Stomach (tissue), 9 donors: ENCODE measurements around the gene ETS2. TPM values are rescaled to one million over a fixed set of nuclear protein-coding genes. Genes with fewer than 3 reads are reported as not detected.

Source experiments
- DNase-seq, 2 donors: peaks; one replicate each; pipeline versions ENCODE4 v3.0.0 to v3.0.0-alpha.2; 2013 to 2019
- H3K27ac ChIP-seq, 5 donors: fragments of 200-600 bp in 4 of 5; sonication (generic) in 4 of 5; one replicate each; pipeline ENCODE4 v1.5.1; 2013 to 2019; ENCODE audit warnings: mild to moderate bottlenecking in 1 of 5, moderate library complexity in 1 of 5
- H3K27me3 ChIP-seq, 3 donors: fragments of 200-600 bp; sonication (generic); one replicate each; pipeline ENCODE4 v1.5.1; 2017 to 2019; ENCODE audit warnings: mixed run types in 1 of 3
- H3K36me3 ChIP-seq, 4 donors: fragments of 200-600 bp; sonication (generic); 1 replicate in 3 of 4; 2 replicates in 1 of 4; pipeline ENCODE4 v1.5.1; 2016 to 2019
- H3K4me1 ChIP-seq, 4 donors: fragments of 200-600 bp; sonication (generic); one replicate each; pipeline ENCODE4 v1.5.1; 2016 to 2019
- H3K4me3 ChIP-seq, 4 donors: fragments of 200-600 bp; sonication (generic) in 3 of 4; one replicate each; pipeline ENCODE4 v1.5.1; 2016 to 2019; ENCODE audit warnings: mild to moderate bottlenecking in 1 of 4
- H3K9me3 ChIP-seq, 4 donors: fragments of 200-600 bp; sonication (generic); one replicate each; pipeline ENCODE4 v1.5.1; 2016 to 2019
- EP300 ChIP-seq: sonication (generic); formaldehyde crosslinking; IDR thresholded peaks from one replicate; pipeline ENCODE4 v1.6.1; 2017; ENCODE audit warnings: antibody characterized with exemption
- POLR2A ChIP-seq, 4 donors: fragments of 450-650 bp; IDR thresholded peaks; one replicate each; pipeline ENCODE4 v1.6.1; 2016; ENCODE audit warnings: antibody characterized with exemption in 4 of 4, control low read depth in 2 of 4, mild to moderate bottlenecking in 1 of 4, moderate library complexity in 1 of 4
- POLR2AphosphoS5 ChIP-seq, 3 donors: sonication (generic); formaldehyde crosslinking; IDR thresholded peaks; one replicate each; pipeline ENCODE4 v1.6.1; 2016; ENCODE audit warnings: antibody characterized with exemption in 3 of 3
- WGBS, 5 donors: extraction: QIAGEN DNeasy Blood & Tissue Kit in 3 of 5; methylation state at CpG; one replicate each; pipeline versions ENCODE4 v1.1.5 to v1.1.7; 2013 to 2018; 5-methylcytosine and 5-hydroxymethylcytosine counted together
- intact Hi-C: fragments of 100-400 bp; cut with DNase I; formaldehyde crosslinking; loops from one replicate; pipeline ENCODE4 v1.15.1; 2023; ENCODE audit warnings: low total_unique reads
- polyA plus RNA-seq, 3 donors: library from polyadenylated mRNA; stranded (reverse); fragments of 200-250 nt; gene quantifications; one replicate each; pipeline ENCODE4 v1.2.3, GENCODE V29; 2013
- total RNA-seq, 5 donors: library from RNA; depleted of rRNA; stranded (reverse); fragments of >200 nt; gene quantifications; one replicate each; pipeline versions ENCODE4 v1.1.0 to v1.2.3, GENCODE V29; 2014 to 2016
- TF ChIP-seq, protein P1 (sequence below), 7 experiments: fragments of 450-650 bp in 4 of 7; fragments of 200-600 bp in 3 of 7; sonication (generic) in 3 of 7; IDR thresholded peaks; one replicate each; pipeline ENCODE4 v1.5.1; 2016 to 2019; ENCODE audit warnings: antibody characterized with exemption in 7 of 7, control low read depth in 2 of 7, mild to moderate bottlenecking in 1 of 7
- donor health status: healthy with polysubstance abuse.
- donor health status: Bipolar disorder and iron deficiency.
- donor health status: healthy.

Gene ETS2
- total and polyA plus RNA-seq, 8 donors: 33.8 to 80.0 (median 50.6) TPM

DNA sequence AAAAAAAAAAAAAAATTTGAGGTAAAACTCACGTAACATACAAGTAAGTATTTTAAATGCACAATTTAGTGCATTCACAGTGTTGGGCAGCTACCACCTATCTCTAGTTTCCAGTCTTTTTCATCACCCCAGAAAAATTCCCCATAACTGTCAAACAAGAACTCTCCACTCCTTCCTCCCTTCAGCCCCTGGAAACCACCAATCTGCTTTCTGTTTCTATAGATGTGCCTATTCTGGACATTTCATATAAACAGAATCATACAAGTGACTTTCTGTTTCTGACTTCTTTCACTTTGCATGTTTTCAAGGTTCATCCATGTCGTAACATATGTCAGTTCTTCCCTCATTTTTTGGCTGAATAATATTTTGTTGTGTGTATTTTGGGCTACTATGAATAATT lies 24.9 kb upstream of the ETS2 start:
- 82 to 87% (median 83%) methylated on average over 2 of the region's 2 CpGs for WGBS, 5 donors
- H3K36me3 ChIP-seq: no peaks in the 10 kb centered on the region
- intact Hi-C loops: no loop called here
- no peak overlapping the region for H3K27ac ChIP-seq
- H3K4me1 ChIP-seq: no peaks in the 10 kb centered on the region
- H3K27me3 ChIP-seq: no peaks in the 10 kb centered on the region
- peaks cover 0 to 30% (median 17%) of the 10 kb centered on the region in 4 donors for H3K9me3 ChIP-seq
- H3K4me3 ChIP-seq: no peak overlapping the region
- no peak for DNase-seq
- TF ChIP-seq EP300 (no peak), POLR2AphosphoS5 (IDR thresholded peaks at IDR 0.05) (no peak), POLR2A (IDR thresholded peaks at IDR 0.05) (no peak)
- TF ChIP-seq, protein P1, sequence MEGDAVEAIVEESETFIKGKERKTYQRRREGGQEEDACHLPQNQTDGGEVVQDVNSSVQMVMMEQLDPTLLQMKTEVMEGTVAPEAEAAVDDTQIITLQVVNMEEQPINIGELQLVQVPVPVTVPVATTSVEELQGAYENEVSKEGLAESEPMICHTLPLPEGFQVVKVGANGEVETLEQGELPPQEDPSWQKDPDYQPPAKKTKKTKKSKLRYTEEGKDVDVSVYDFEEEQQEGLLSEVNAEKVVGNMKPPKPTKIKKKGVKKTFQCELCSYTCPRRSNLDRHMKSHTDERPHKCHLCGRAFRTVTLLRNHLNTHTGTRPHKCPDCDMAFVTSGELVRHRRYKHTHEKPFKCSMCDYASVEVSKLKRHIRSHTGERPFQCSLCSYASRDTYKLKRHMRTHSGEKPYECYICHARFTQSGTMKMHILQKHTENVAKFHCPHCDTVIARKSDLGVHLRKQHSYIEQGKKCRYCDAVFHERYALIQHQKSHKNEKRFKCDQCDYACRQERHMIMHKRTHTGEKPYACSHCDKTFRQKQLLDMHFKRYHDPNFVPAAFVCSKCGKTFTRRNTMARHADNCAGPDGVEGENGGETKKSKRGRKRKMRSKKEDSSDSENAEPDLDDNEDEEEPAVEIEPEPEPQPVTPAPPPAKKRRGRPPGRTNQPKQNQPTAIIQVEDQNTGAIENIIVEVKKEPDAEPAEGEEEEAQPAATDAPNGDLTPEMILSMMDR (IDR thresholded peaks at IDR 0.05): no peak

DNA sequence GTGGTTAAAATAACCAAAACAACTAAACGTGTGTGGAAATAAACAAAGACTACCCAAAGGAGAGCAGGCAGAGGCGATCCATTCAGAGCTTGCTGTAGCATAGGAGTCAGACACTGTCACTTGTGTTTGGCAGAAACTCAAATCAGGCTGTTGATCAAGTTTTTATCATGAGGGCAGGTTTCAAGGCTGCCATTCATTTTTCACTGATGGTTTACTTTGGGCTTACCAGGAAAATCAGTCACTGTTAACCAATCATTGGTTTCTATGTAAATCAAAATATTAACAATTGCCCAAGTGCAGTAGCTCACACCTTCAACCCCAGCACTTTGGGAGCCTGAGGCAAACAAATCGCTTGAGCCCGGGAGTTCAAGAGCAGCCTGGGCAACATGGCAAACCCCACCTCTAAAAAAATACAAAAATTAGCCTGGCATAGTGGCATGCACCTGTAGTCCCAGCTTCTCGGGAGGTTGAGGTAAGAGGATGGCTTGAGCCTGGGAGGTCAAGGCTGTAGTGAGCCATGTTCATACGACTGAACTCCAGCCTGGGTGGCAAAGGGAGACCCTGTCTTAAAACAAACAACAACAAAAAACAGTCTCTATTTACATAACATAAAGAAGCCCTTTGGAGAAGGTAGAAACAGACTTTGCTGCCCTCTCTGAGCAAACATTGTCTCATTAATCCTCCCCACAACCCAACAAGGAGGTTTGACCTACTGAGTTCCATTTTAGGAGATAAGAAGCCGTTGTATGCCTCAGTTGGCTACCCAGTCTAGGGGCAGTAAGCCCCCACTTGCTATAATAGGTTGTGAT lies 21.1 kb upstream of the ETS2 start:
- intact Hi-C loops: no loop called here
- DNase-seq: no peak
- no peak for TF ChIP-seq EP300
- TF ChIP-seq, protein P1 (IDR thresholded peaks at IDR 0.05): no peak
- H3K27me3 ChIP-seq: no peaks in the 10 kb centered on the region
- 54 to 77% (median 60%) methylated on average over 7 of the region's 7 CpGs for whole genome bisulfite sequencing, 5 donors
- H3K4me1 ChIP-seq: peaks cover 3 to 10% (median 4%) of the 10 kb centered on the region in 4 donors
- H3K36me3 ChIP-seq: no peaks in the 10 kb centered on the region
- peaks cover 0 to 21% (median 14%) of the 10 kb centered on the region in 4 donors for H3K9me3 ChIP-seq
- H3K27ac ChIP-seq: no peak overlapping the region
- H3K4me3 ChIP-seq: no peak overlapping the region

DNA sequence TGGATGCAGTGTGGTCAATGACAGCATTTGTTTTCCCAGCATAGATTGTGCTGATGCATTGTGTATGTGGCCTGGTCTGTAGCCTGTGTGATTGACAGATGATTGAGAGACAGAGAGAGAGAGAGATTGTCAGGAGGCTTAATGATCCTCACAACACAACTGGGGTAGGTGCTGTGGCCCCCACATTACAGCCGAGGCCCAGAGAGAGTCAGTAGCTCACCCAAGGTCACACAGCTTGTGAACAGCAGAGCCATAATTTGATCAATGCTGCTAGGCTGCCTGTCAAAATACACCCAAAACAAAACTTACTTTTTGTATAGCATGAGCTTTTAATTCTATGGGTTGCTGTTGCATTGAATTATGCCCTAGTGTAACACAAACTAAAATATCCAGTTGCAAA lies 20.2 kb upstream of the ETS2 start:
- H3K27me3 ChIP-seq: no peaks in the 10 kb centered on the region
- no peak for DNase-seq
- H3K27ac ChIP-seq: no peak overlapping the region
- H3K4me1 ChIP-seq: peaks cover 3 to 16% (median 4%) of the 10 kb centered on the region in 4 donors
- no peak overlapping the region for H3K4me3 ChIP-seq
- intact Hi-C loops: no loop called here
- WGBS, 5 donors: 70 to 100% (median 90%) methylated on average over 1 of the region's 1 CpG
- H3K9me3 ChIP-seq: peaks cover 0 to 21% (median 14%) of the 10 kb centered on the region in 4 donors
- H3K36me3 ChIP-seq: no peaks in the 10 kb centered on the region
- TF ChIP-seq POLR2A (IDR thresholded peaks at IDR 0.05) (no peak), EP300 (no peak), POLR2AphosphoS5 (IDR thresholded peaks at IDR 0.05) (no peak)
- TF ChIP-seq, protein P1 (IDR thresholded peaks at IDR 0.05): no peak

DNA sequence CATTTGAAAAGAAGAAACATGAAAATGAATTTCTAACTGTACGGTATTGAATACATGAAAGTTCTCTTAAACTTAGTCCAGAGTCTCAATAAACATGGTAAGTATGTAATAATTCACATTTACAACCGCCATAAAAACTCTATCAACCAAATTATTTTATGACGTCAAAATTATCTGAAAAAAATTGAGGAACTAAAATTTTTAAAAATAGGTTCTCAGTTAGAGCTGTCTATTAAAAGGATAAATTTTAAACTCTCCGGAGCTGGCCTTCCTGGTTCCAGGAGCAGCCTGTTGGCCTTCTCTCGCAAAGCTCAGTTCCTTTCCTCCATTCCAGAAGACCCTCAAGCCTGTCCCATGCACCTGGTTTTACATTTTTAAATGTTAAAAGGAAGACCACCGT lies 18.7 kb upstream of the ETS2 start:
- Histone ChIP-seq H3K36me3 (no peaks in the 10 kb centered on the region), H3K9me3 (peaks cover 0 to 13% (median 12%) of the 10 kb centered on the region in 4 donors), H3K27ac (peak overlapping the region in 3 of 5 donors; percentile 42 to 82 (median 78)), H3K4me3 (no peak overlapping the region), H3K27me3 (no peaks in the 10 kb centered on the region), H3K4me1 (peaks cover 3 to 16% (median 4%) of the 10 kb centered on the region in 4 donors)
- 50 to 68% (median 65%) methylated on average over 6 of the region's 6 CpGs for WGBS, 5 donors
- intact Hi-C loops: no loop called here
- no peak for TF ChIP-seq POLR2AphosphoS5 (IDR thresholded peaks at IDR 0.05)
- no peak for TF ChIP-seq POLR2A (IDR thresholded peaks at IDR 0.05)
- no peak for TF ChIP-seq EP300
- TF ChIP-seq, protein P1 (IDR thresholded peaks at IDR 0.05): no peak
- no peak for DNase-seq
